Measurements from ENCODE around the gene SMARCB1.

- TF ChIP-seq CTCF (IDR thresholded peaks at IDR 0.05) (no peak), ZFX (IDR thresholded peaks at IDR 0.05; ENCODE audit: borderline replicate concordance) (no peak)
These were observed 3.3 kb upstream of the SMARCB1 start for GRCh38 chr22:23783265-23784150.
